HepG2 (cell line): ENCODE data around the gene ZFP28. TPM values are rescaled to one million over a fixed set of nuclear protein-coding genes. Genes with fewer than 3 reads are reported as not detected.

Source experiments
- ATAC-seq: fragments of 200-7000 bp; cut with Tn5 transposase; 3 replicates; pipeline ENCODE4 v1.9.1; 2020; ENCODE audit warnings: mild to moderate bottlenecking, moderate library complexity
- BruUV-seq: library from RNA; stranded (reverse); fragments of 400-500 nt; replicated peaks from 2 replicates; lab custom pipeline; 2021; lab: Mats Ljungman, UMichigan
- CTCF ChIA-PET: fragments of 300-600 bp; formaldehyde crosslinking; extraction: SDS; loops from one replicate; lab custom pipeline; 2021; ENCODE audit warnings: low total read pairs, inconsistent platforms, low intra/inter-chr PET ratio; lab: Yijun Ruan, JAX
- POLR2A ChIA-PET: fragments of 350-600 bp; sonication (Branson Sonifier 250); formaldehyde crosslinking; loops from one replicate; lab custom pipeline; 2020; ENCODE audit warnings: antibody characterized with exemption, inconsistent platforms; lab: Yijun Ruan, JAX
- DNase-seq: peaks from one replicate; pipeline ENCODE4 v3.0.0-alpha.2; 2015; ENCODE audit warnings: low spot score
- FAIRE-seq: peaks from 3 replicates; lab custom pipeline; 2011; peaks lifted over from hg19 to GRCh38; lab: Jason Lieb, UNC
- H2AFZ ChIP-seq: one replicate; pipeline ENCODE4 v1.6.1; 2011; ENCODE audit warnings: low read length, inconsistent platforms
- H3K27ac ChIP-seq: fragments of 300-600 bp; 3 replicates; pipeline ENCODE4 v1.8.0; 2011; ENCODE audit warnings: mixed run types, mild to moderate bottlenecking, mixed read lengths, low read length, inconsistent platforms; ENCODE audit not compliant: insufficient read depth; ENCODE audit errors: extremely low read length
- H3K27me3 ChIP-seq, 2 experiments: fragments of 200-600 bp in 1 of 2; 2 replicates in 1 of 2; 3 replicates in 1 of 2; pipeline versions ENCODE4 v1.6.0 to v1.8.0; 2011; ENCODE audit warnings: low read length in 2 of 2, mild to moderate bottlenecking in 2 of 2, moderate library complexity in 2 of 2, inconsistent platforms in 1 of 2; ENCODE audit not compliant: insufficient read depth in 2 of 2, control insufficient read depth in 1 of 2
- H3K36me3 ChIP-seq, 2 experiments: fragments of 200-600 bp in 1 of 2; replicated peaks in 1 of 2; 2 replicates in 1 of 2; 3 replicates in 1 of 2; pipeline versions ENCODE4 v1.5.1 to v1.8.0; 2011; ENCODE audit warnings: low read length in 2 of 2, inconsistent platforms in 1 of 2; ENCODE audit not compliant: insufficient read depth in 2 of 2, control insufficient read depth in 1 of 2
- H3K4me1 ChIP-seq: 2 replicates; pipeline ENCODE4 v1.5.1; 2012; ENCODE audit warnings: low read length, inconsistent platforms; ENCODE audit not compliant: insufficient read depth
- H3K4me2 ChIP-seq: 2 replicates; pipeline ENCODE4 v1.6.0; 2011; ENCODE audit warnings: low read depth, low read length, inconsistent platforms
- H3K4me3 ChIP-seq, 3 experiments: fragments of 200-600 bp in 1 of 3; sonication (generic), shearing (Covaris generic) in 1 of 3; replicated peaks in 1 of 3; 2 replicates each; pipeline ENCODE4 v1.5.1; 2011 to 2016; ENCODE audit warnings: low read length in 3 of 3, inconsistent platforms in 2 of 3, low read depth in 2 of 3, mild to moderate bottlenecking in 2 of 3, control low read depth in 1 of 3, mixed read lengths in 1 of 3; ENCODE audit not compliant: insufficient read depth in 1 of 3
- H3K79me2 ChIP-seq: one replicate; pipeline ENCODE4 v1.6.1; 2011; ENCODE audit warnings: low read length, inconsistent platforms; ENCODE audit not compliant: insufficient read depth
- H3K9ac ChIP-seq: 2 replicates; pipeline ENCODE4 v1.6.0; 2011; ENCODE audit warnings: mild to moderate bottlenecking, low read depth, low read length, inconsistent platforms; ENCODE audit not compliant: insufficient read depth
- H3K9me3 ChIP-seq: 2 replicates; pipeline ENCODE4 v1.5.1; 2012; ENCODE audit warnings: mild to moderate bottlenecking, low read length
- H4K20me1 ChIP-seq: 2 replicates; pipeline ENCODE4 v1.6.0; 2011; ENCODE audit warnings: inconsistent platforms, mild to moderate bottlenecking, low read length, moderate library complexity; ENCODE audit not compliant: insufficient read depth
- DDIT3 ChIP-seq: sonication (generic); formaldehyde crosslinking; IDR thresholded peaks from 2 replicates; pipeline ENCODE4 v1.4.0; 2020; ENCODE audit warnings: mild to moderate bottlenecking, missing genetic modification reagents
- KIAA2018 ChIP-seq: sonication (generic); formaldehyde crosslinking; IDR thresholded peaks from 2 replicates; pipeline ENCODE4 v1.5.0; 2020; ENCODE audit warnings: mild to moderate bottlenecking, missing genetic modification reagents, borderline replicate concordance
- MAZ ChIP-seq, 2 experiments: sonication (generic) in 1 of 2; formaldehyde crosslinking in 1 of 2; IDR thresholded peaks; 2 replicates each; pipeline versions ENCODE4 v1.5.0 to v1.6.1; 2012 to 2020; ENCODE audit warnings: low read depth in 2 of 2, mild to moderate bottlenecking in 2 of 2, borderline replicate concordance in 1 of 2, improper control_type of control experiment in 1 of 2, low read length in 1 of 2, missing genetic modification reagents in 1 of 2, moderate library complexity in 1 of 2
- MLX ChIP-seq: IDR thresholded peaks from 2 replicates; pipeline ENCODE4 v1.6.1; 2016
- SP4 ChIP-seq: sonication (generic); formaldehyde crosslinking; IDR thresholded peaks from 2 replicates; pipeline ENCODE4 v1.8.1; 2023; ENCODE audit warnings: mild to moderate bottlenecking, missing genetic modification reagents
- UBTF ChIP-seq: sonication (generic); formaldehyde crosslinking; IDR thresholded peaks from 2 replicates; pipeline ENCODE4 v1.4.0; 2020; ENCODE audit warnings: mild to moderate bottlenecking, missing genetic modification reagents
- ZFY ChIP-seq: sonication (generic); formaldehyde crosslinking; IDR thresholded peaks from 2 replicates; pipeline ENCODE4 v1.4.0; 2020; ENCODE audit warnings: missing genetic modification reagents
- ZNF33A ChIP-seq: sonication (generic); formaldehyde crosslinking; IDR thresholded peaks from 2 replicates; pipeline ENCODE4 v1.5.1; 2020; ENCODE audit warnings: missing genetic modification reagents, mild to moderate bottlenecking, moderate library complexity, borderline replicate concordance
- ZNF550 ChIP-seq: sonication (generic); formaldehyde crosslinking; IDR thresholded peaks from 2 replicates; pipeline ENCODE4 v1.4.0; 2020; ENCODE audit warnings: mild to moderate bottlenecking, missing genetic modification reagents, borderline replicate concordance
- WGBS: methylation state at CpG from one replicate; pipeline ENCODE4 v1.1.6; 2017; ENCODE audit warnings: low lambda C conversion rate; 5-methylcytosine and 5-hydroxymethylcytosine counted together
- in situ Hi-C: cut with HindIII; loops from 2 replicates; pipeline ENCODE4 v1.10.0; 2017; ENCODE audit warnings: low pct_unique_long_range_greater_than_20kb; ENCODE audit not compliant: extremely low pct_ligation_motif_present
- intact Hi-C: fragments of 100-400 bp; cut with micrococcal nuclease; formaldehyde crosslinking; loops from one replicate; pipeline ENCODE4 v1.10.0; 2022; ENCODE audit not compliant: unreplicated experiment
- polyA plus RNA-seq, 8 experiments: library from polyadenylated mRNA; depleted of rRNA in 3 of 8; stranded (reverse) in 7 of 8; unstranded in 1 of 8; fragments of >200 nt; fragmentation: Illumina TruSeq in 4 of 8; extraction: Trizol in 4 of 8; gene quantifications; 2 replicates each; pipeline versions ENCODE4 v1.2.1 to v1.2.3, GENCODE V29; 2011 to 2016; ENCODE audit warnings: low read depth in 4 of 8, missing spikeins in 1 of 8, mixed read lengths in 1 of 8; ENCODE audit not compliant: insufficient read depth in 1 of 8
- total RNA-seq, 5 experiments: library from RNA; depleted of rRNA; stranded (reverse); fragments of >200 nt; fragmentation: Illumina TruSeq; extraction: Trizol; gene quantifications; 2 replicates each; pipeline ENCODE4 v1.2.3, GENCODE V29; 2016; ENCODE audit warnings: low read depth in 1 of 5

Gene ZFP28
- total and polyA plus RNA-seq, 2 of the 13 experiments (the other 11 are each of a cell fraction or from before 2014, with no cell fraction given): not detected

GRCh38 chr19:56491399-56491798, 47.3 kb upstream of the ZFP28 start:
- ATAC-seq (no peak), DNase-seq (no peak), FAIRE-seq (no peak)
- in situ Hi-C loops (no loop called here), intact Hi-C loops (no loop called here)
- POLR2A ChIA-PET: no interaction called here
- CTCF ChIA-PET: no interaction called here
- Histone ChIP-seq H3K4me3 (no peak overlapping the region), H4K20me1 (no peaks in the 10 kb centered on the region), H2AFZ (no peak overlapping the region), H3K4me2 (no peak overlapping the region), H3K9me3 (peaks cover 85% of the 10 kb centered on the region), H3K27ac (no peak overlapping the region), H3K79me2 (no peaks in the 10 kb centered on the region), H3K27me3 (no peaks in the 10 kb centered on the region), H3K9ac (no peak overlapping the region), H3K4me1 (no peaks in the 10 kb centered on the region), H3K36me3 (no peaks in the 10 kb centered on the region)
- no TSS peak for BruUV-seq
- 23% methylated on average over 3 of the region's 3 CpGs for WGBS
- TF ChIP-seq MAZ (IDR thresholded peaks at IDR 0.05; ENCODE audit: borderline replicate concordance, low read depth, low read length): no peak
- TF ChIP-seq MAZ (CRISPR knock-in tag; IDR thresholded peaks at IDR 0.05; ENCODE audit: low read depth): no peak
- TF ChIP-seq UBTF (CRISPR knock-in tag): no peak
- TF ChIP-seq ZNF550 (CRISPR knock-in tag): no peak
- no peak for TF ChIP-seq ZFY (CRISPR knock-in tag)
- TF ChIP-seq MLX (CRISPR knock-in tag): no peak
- TF ChIP-seq KIAA2018: no peak
- no peak for TF ChIP-seq DDIT3 (CRISPR knock-in tag)
- TF ChIP-seq SP4 (CRISPR knock-in tag): no peak
- TF ChIP-seq ZNF33A: no peak
